Uterus (tissue), 2 donors: ENCODE measurements around the gene BBS9.

Experiments used
- POLR2A ChIP-seq, 2 donors: fragments of 450-650 bp; IDR thresholded peaks; one replicate each; pipeline ENCODE4 v1.6.1; 2016; ENCODE audit warnings: antibody characterized with exemption in 2 of 2, mild to moderate bottlenecking in 1 of 2, moderate library complexity in 1 of 2
- TF ChIP-seq, protein P1 (sequence below), 4 experiments: fragments of 200-600 bp in 2 of 4; fragments of 450-650 bp in 2 of 4; sonication (generic) in 2 of 4; IDR thresholded peaks; one replicate each; pipeline ENCODE4 v1.5.1; 2016 to 2019; ENCODE audit warnings: antibody characterized with exemption in 4 of 4, mild to moderate bottlenecking in 2 of 4, moderate library complexity in 1 of 4

DNA sequence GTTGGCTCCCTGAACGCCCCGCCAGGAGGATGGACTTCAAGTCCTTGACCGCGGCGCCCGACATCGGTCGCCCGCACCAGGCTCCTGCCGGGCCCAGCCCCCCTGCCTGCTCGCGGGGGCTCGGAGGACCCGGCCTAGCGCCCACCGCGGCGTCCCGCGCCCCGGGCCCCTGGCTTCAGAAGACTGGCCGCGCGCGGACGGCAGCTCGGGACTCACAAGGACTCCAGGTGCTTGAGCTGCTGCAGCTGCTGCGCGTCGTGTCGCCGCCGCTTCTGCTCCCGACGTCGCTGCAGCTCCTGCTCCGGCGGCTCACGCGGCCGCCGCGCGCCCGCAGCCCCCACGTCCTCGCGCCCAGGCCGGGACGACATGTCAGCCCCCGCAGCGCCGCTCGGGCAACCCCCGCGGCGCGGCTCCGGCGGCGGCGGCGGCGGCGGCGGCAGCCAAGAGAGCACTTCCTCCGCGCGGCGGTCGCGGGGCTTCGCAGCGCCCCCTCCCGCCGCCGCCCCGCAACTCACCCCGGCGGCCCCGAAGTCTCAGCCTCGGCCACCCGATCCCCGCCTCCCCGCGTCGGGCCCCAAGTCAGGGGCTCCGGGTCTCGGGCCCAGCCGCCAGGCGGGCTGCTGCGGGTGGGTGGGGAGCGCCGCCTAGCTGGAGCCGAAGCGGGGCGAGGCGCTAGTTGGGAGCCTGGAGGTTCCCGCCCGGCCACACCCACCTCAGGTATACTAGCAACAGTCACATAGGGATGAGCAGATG lies 20.2 kb upstream of the BBS9 start, which contains the start of gene RP9:
- peak in 1 of 2 donors; percentile 44 for TF ChIP-seq POLR2A (IDR thresholded peaks at IDR 0.05)
- TF ChIP-seq, protein P1, sequence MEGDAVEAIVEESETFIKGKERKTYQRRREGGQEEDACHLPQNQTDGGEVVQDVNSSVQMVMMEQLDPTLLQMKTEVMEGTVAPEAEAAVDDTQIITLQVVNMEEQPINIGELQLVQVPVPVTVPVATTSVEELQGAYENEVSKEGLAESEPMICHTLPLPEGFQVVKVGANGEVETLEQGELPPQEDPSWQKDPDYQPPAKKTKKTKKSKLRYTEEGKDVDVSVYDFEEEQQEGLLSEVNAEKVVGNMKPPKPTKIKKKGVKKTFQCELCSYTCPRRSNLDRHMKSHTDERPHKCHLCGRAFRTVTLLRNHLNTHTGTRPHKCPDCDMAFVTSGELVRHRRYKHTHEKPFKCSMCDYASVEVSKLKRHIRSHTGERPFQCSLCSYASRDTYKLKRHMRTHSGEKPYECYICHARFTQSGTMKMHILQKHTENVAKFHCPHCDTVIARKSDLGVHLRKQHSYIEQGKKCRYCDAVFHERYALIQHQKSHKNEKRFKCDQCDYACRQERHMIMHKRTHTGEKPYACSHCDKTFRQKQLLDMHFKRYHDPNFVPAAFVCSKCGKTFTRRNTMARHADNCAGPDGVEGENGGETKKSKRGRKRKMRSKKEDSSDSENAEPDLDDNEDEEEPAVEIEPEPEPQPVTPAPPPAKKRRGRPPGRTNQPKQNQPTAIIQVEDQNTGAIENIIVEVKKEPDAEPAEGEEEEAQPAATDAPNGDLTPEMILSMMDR (IDR thresholded peaks at IDR 0.05): peak; percentile 46 to 83 (median 80)
